GM19372 (cell line): ENCODE data around the gene TOX3.

Source experiments
- ATAC-seq: cut with Tn5 transposase; IDR thresholded peaks from one replicate; pipeline ENCODE4 v1.9.1; 2021; ENCODE audit warnings: mild to moderate bottlenecking, low read depth, moderate library complexity; ENCODE audit not compliant: unreplicated experiment

Gene TOX3

GRCh38 chr16:52567193-52567592, 20.2 kb upstream of the TOX3 start:
- ATAC-seq, result no peak

- no peak for ATAC-seq
Observed at GRCh38 chr16:52563767-52564611, 17.0 kb upstream of the TOX3 start.

GRCh38 chr16:52562770-52563169, 15.8 kb upstream of the TOX3 start:
- no peak for ATAC-seq

- no peak for ATAC-seq
Observed at GRCh38 chr16:52561910-52562741, 15.2 kb upstream of the TOX3 start.

GRCh38 chr16:52558448-52558847, 11.5 kb upstream of the TOX3 start:
- no peak for ATAC-seq

GRCh38 chr16:52557236-52557635, 10.3 kb upstream of the TOX3 start:
- no peak for ATAC-seq

- ATAC-seq, result no peak
Observed at GRCh38 chr16:52556083-52556482, 9.1 kb upstream of the TOX3 start.

- ATAC-seq, result no peak
Observed at GRCh38 chr16:52555572-52555971, 8.6 kb upstream of the TOX3 start.

GRCh38 chr16:52554334-52554733, 7.4 kb upstream of the TOX3 start:
- ATAC-seq, result no peak

GRCh38 chr16:52553322-52553721, 6.4 kb upstream of the TOX3 start:
- ATAC-seq, result no peak

- no peak for ATAC-seq
Observed at GRCh38 chr16:52552643-52553042, 5.7 kb upstream of the TOX3 start.

- ATAC-seq, result no peak
Observed at GRCh38 chr16:52549011-52549692, 2.2 kb upstream of the TOX3 start.

GRCh38 chr16:52548261-52549010, 1.5 kb upstream of the TOX3 start:
- ATAC-seq, result no peak

GRCh38 chr16:52547834-52548215, 882 bp upstream of the TOX3 start:
- no peak for ATAC-seq

- ATAC-seq, result no peak
Observed at GRCh38 chr16:52546291-52547003, 496 bp downstream of the TOX3 start.

- no peak for ATAC-seq
Observed at GRCh38 chr16:52545898-52546266, 1.1 kb downstream of the TOX3 start.

- no peak for ATAC-seq
Observed at GRCh38 chr16:52545222-52545897, 1.6 kb downstream of the TOX3 start.

- ATAC-seq, result no peak
Observed at GRCh38 chr16:52544703-52545102, 2.2 kb downstream of the TOX3 start.

GRCh38 chr16:52543654-52544053, 3.3 kb downstream of the TOX3 start:
- no peak for ATAC-seq
